T follicular helper cell (primary cell): ENCODE results near the gene FAM219A.
"Not testable (repeated sequence)": the region's sequence is repeated elsewhere in the genome, so short reads cannot be mapped to it uniquely, and the experiment has no call there.

ENCODE experiments used
- DNase-seq: peaks from one replicate; pipeline ENCODE4 v3.0.0-alpha.2; 2020; ENCODE audit warnings: low read depth

FAM219A gene

GRCh38 chr9:34484678-34485077 lies 26.3 kb upstream of the FAM219A start:
- DNase-seq, result no peak

GRCh38 chr9:34482746-34483145 lies 24.4 kb upstream of the FAM219A start:
- DNase-seq, result not testable (repeated sequence)

GRCh38 chr9:34481620-34482019 lies 23.2 kb upstream of the FAM219A start:
- DNase-seq, result not testable (repeated sequence)

GRCh38 chr9:34479431-34479866 lies 21.1 kb upstream of the FAM219A start:
- no peak for DNase-seq

- no peak for DNase-seq
Measured at GRCh38 chr9:34477541-34477940, 19.2 kb upstream of the FAM219A start.

DNA sequence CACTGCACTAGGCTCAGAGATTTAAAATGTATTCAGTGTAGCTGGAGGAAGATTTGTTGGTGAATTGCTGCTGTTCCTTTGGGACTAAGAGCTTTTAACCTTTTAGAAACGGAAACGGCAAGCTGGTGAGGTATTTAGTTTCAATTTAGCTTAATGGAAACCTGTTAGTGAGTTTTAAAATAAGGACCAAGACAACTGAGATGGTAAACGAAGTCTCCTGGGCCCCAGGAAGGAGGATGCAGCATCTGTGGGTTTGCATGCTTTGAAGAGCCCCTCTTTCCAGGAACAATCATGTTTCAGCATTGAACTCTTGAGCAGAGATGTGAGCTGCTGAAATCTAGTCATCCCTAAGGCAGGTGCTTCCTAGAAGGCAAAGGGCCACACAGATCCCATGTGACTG lies 16.7 kb upstream of the FAM219A start:
- no peak for DNase-seq

- DNase-seq, result no peak
Measured at GRCh38 chr9:34465468-34465867, 7.1 kb upstream of the FAM219A start.

DNA sequence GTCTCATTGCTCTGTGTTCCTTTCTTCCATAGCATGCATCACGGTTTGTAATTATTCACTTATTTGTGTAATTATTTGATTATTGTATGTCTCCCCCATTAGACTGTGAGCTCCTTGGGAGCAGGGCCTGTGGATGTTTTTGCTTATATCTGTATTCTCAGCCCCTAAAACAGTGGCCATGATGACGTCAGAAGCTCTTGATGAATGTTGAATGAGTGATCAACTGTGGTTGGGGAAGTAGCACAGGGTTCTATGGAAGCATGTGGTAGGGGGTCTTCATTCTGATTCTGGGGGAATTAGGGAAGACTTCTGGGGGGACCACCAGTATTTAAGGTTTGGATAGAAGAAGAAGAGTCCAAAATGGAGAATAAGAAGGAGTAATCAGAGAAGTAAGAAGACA lies 6.2 kb upstream of the FAM219A start:
- no peak for DNase-seq

DNA sequence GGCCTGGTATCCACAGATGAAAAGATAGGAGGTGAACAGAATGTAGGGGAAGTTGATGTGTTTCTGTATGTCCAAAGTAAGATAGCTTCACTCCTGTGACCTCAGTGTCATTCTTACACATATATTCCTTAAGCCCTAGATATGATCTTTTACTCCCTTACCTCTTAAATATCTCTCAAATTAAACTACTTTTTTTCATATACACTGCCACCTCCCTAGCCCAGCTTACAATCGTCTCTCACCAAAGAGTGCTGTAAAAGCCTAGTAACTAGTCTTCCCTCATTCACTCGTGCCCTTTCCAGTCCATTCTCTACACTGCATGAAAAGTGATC lies 5.5 kb upstream of the FAM219A start:
- no peak for DNase-seq

GRCh38 chr9:34463098-34463900 lies 4.9 kb upstream of the FAM219A start:
- no peak for DNase-seq

GRCh38 chr9:34459941-34460340 lies 1.6 kb upstream of the FAM219A start:
- no peak for DNase-seq

DNA sequence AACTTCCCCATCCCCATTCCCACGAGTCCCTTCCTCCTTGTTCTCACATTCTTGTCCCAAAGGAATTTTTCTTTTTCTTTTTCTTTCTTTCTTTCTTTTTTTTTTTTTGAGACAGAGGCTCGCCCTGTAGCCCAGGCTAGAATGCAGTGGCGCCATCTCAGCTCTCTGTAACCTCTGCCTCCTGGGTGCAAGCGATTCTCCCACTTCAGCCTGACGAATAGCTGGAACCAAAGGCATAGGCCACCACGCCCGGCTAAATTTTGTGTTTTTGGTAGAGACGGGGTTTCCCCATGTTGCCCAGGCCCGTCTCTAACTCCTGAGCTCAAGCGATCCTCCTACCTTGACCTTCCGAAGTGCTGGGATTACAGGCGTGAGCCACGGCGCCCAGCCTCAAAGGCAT lies 986 bp upstream of the FAM219A start:
- no peak for DNase-seq

DNA sequence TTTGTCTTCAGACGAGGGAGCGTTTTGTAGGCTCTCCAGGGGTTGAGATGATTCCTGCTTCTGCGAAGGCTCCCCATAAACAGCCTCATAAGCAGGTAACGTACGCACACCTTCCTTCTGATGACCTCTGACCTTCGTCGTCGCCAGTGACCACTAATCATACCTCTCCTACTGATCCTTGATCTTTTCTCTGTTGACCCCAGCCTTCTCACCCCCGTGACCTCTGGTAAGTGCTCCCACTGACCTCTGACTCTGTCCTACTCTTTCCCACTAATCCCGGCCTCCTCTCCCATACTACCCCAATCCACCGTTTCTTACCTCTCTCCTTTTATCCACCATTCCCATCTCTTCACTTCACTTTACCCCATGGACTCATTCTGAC lies 580 bp upstream of the FAM219A start:
- DNase-seq, result no peak

- DNase-seq, result no peak
Measured at GRCh38 chr9:34457266-34458012, 931 bp downstream of the FAM219A start.

DNA sequence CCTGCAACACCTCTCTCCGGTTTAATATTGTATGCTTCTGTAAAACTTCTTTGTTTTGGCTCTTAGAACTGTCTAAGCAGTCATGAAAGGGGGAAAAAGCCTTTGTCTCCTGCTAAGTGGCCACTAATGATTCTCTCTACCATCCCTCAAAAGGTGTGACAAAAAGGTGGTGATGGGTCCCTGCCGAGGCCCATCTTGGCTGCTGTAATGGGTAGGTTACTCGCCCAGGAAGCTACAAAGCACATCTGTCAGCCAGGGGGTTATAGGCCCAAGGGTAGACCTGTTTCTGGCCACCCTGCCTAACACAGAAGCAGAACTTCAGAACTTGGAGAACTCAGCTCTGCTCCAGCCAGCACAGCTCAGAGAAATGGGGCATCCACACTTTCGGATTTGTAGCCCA lies 1.6 kb downstream of the FAM219A start:
- DNase-seq, result no peak

GRCh38 chr9:34456151-34456550 lies 2.2 kb downstream of the FAM219A start:
- no peak for DNase-seq

DNA sequence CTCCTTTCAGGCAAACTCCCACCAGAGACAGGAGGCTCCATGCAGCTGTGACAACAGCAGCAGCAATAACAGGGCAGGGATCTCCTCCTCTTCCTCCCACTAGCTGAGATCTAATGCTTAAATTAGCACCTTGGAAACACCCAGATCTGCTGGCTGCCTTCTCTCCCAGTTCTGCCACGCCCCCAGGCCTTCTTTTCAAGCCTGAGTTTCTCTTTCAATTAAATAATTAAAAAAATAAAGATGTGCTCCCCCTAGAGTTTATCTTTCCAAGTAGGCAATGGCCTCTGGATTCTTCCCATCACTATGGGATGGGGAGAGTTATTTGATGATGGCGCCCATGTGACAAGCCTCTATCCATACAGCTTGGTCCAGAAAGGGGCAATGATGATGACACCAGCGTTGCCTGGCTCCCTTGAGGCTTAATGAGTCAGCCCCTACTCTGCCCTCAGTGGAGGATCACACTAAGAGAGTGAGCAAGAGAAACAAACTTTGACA lies 3.8 kb downstream of the FAM219A start:
- no peak for DNase-seq

DNA sequence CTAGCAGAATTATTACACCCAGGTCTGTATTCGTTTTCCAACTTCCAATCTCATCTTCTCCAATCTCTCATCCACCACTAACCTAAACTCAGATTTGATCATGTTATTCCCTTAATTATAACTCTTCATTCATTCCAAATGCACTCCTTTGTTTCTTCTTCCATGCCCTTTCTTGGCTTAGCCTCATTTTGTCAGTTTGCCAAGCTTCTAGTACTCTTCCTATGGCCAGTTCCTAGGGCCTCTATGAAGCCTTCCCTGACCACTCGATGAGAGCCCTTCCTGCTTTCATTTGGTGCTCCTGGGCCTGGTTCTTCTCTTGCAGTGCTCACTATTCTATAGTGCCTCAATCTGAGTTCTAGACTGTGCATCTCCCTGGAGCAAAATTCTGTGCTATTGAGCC lies 5.8 kb downstream of the FAM219A start:
- DNase-seq, result no peak

DNA sequence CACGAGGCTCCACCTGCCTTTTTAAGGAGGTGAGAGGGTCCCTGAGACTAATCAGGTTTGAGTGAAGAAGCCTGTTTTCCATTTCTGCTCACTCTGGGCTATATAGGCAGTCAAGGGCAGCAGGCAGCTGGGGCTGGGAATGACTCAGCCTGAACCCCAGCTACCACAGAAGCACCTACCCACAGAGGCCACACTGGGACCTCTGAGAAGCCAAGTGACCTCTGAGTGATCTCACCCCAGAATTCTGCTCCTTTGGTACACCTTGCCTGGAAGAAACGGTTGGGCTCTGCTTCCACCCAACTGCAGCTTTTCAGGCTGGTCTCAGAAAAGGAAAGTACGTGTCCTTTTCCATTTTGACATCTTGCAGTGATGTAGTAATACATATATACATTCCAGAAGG lies 6.8 kb downstream of the FAM219A start:
- no peak for DNase-seq

DNA sequence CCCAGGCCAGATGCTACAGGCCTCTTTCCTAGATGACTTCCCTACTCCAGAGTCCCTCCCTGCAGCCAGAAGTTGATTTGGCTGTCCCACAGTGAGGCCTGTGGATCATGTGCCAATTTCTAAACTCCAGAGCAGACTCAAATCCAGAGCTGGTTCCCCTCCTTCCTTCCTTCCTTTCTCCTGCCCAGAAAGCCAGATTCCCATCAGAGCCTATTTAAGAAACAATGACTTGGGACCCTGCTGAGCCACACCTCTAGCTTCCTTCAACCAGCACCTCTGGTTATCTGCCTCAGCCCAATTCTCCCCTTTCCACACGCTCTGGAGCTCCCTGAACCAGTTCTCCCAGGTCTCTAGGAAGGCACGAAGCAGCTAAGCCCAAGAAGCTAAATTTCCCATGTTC lies 7.2 kb downstream of the FAM219A start:
- DNase-seq, result no peak

DNA sequence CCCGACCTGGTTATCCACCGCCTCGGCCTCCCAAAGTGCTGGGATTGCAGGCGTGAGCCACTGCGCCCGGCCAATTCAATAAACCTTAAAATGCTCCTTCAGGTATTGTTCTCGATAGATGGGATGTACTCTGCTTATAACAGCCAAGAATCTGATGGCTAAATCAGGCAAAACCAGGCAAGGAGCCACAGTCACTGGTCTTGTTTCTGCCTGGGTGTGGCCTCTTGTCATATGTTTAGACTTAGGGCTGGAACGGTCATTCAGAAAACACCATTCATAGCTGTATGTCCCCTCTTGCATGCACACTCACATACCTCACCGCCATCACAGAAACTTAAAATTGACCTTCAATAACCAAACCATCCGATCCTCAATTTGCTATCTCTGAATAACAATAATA lies 7.7 kb downstream of the FAM219A start:
- no peak for DNase-seq

- DNase-seq, result no peak
Measured at GRCh38 chr9:34446951-34447350, 11.4 kb downstream of the FAM219A start.

DNA sequence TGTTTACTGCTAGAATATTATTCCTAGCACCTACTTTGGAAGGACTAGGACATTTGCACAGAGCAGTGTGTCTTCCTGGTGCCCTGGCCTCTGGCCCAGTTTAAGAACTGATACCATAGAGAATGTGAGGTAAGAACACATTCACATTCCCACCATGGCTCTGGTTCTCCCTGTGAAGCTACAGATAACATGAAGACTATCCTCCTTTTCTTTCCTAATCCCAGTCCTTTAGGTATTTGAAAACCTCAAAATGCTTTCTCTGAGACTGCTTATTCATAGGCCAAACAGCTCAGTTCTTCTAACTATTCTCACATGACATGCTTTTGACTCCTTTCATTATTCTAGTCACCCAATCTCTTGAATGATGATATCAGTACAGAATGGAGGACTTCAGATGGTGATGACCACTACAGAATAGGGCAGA lies 11.9 kb downstream of the FAM219A start:
- DNase-seq, result no peak
